ENCODE measurements around the gene TENM4. TPM values are rescaled to one million over a fixed set of nuclear protein-coding genes. Genes with fewer than 3 reads are reported as not detected.

TENM4 gene
- polyA plus RNA-seq, 1 donor: 5.2 TPM

GRCh38 chr11:79294845-79295731 is 145.7 kb downstream of the TENM4 start:
- DNase-seq (ENCODE audit: low read depth): no peak

GRCh38 chr11:79291948-79292347 is 148.9 kb downstream of the TENM4 start:
- DNase-seq (ENCODE audit: low read depth): no peak

- DNase-seq (ENCODE audit: low read depth): no peak
Observed at GRCh38 chr11:79290761-79291160, 150.1 kb downstream of the TENM4 start.

- DNase-seq (ENCODE audit: low read depth): no peak
Observed at GRCh38 chr11:79287952-79288351, 152.9 kb downstream of the TENM4 start.

- no peak for DNase-seq (ENCODE audit: low read depth)
Observed at GRCh38 chr11:79285756-79286155, 155.1 kb downstream of the TENM4 start.

- DNase-seq (ENCODE audit: low read depth): no peak
Observed at GRCh38 chr11:79276736-79277325, 164.0 kb downstream of the TENM4 start.

GRCh38 chr11:79274636-79275331 is 166.0 kb downstream of the TENM4 start:
- DNase-seq (ENCODE audit: low read depth): no peak

- DNase-seq (ENCODE audit: low read depth): no peak
Observed at GRCh38 chr11:79273781-79274180, 167.0 kb downstream of the TENM4 start.

GRCh38 chr11:79269611-79270307 is 171.1 kb downstream of the TENM4 start:
- DNase-seq (ENCODE audit: low read depth): no peak

GRCh38 chr11:79266396-79266795 is 174.4 kb downstream of the TENM4 start:
- DNase-seq (ENCODE audit: low read depth): no peak

GRCh38 chr11:79265756-79266322 is 175.0 kb downstream of the TENM4 start:
- DNase-seq (ENCODE audit: low read depth): no peak

GRCh38 chr11:79264284-79264683 is 176.5 kb downstream of the TENM4 start:
- DNase-seq (ENCODE audit: low read depth): no peak

GRCh38 chr11:79263001-79263400 is 177.8 kb downstream of the TENM4 start:
- no peak for DNase-seq (ENCODE audit: low read depth)

- DNase-seq (ENCODE audit: low read depth): no peak
Observed at GRCh38 chr11:79262221-79262620, 178.6 kb downstream of the TENM4 start.

GRCh38 chr11:79261684-79262083 is 179.1 kb downstream of the TENM4 start:
- no peak for DNase-seq (ENCODE audit: low read depth)

- DNase-seq (ENCODE audit: low read depth): no peak
Observed at GRCh38 chr11:79259800-79260199, 181.0 kb downstream of the TENM4 start.

GRCh38 chr11:79258576-79258975 is 182.3 kb downstream of the TENM4 start:
- no peak for DNase-seq (ENCODE audit: low read depth)

- DNase-seq (ENCODE audit: low read depth): no peak
Observed at GRCh38 chr11:79255965-79256364, 184.9 kb downstream of the TENM4 start.

GRCh38 chr11:79253280-79253679 is 187.6 kb downstream of the TENM4 start:
- no peak for DNase-seq (ENCODE audit: low read depth)

- DNase-seq (ENCODE audit: low read depth): no peak
Observed at GRCh38 chr11:79249295-79249993, 191.4 kb downstream of the TENM4 start.

- no peak for DNase-seq (ENCODE audit: low read depth)
Observed at GRCh38 chr11:79244798-79245197, 196.0 kb downstream of the TENM4 start.

Data from forelimb muscle (tissue), 1 donor.